Ovary (tissue), 9 donors: ENCODE data around the gene PCIF1. TPM values are rescaled to one million over a fixed set of nuclear protein-coding genes. Genes with fewer than 3 reads are reported as not detected.

Source experiments
- DNase-seq, 5 donors: peaks; one replicate each; pipeline ENCODE4 v3.0.0-alpha.2; 2019 to 2020
- H3K27ac ChIP-seq, 2 donors: fragments of 200-600 bp; one replicate each; pipeline versions ENCODE4 v1.5.1 to v1.8.0; 2019 to 2022
- H3K27me3 ChIP-seq: fragments of 200-600 bp; one replicate; pipeline ENCODE4 v1.8.0; 2022
- H3K36me3 ChIP-seq: fragments of 200-600 bp; sonication (generic); one replicate; pipeline ENCODE4 v1.5.1; 2019
- H3K4me1 ChIP-seq: one replicate; pipeline ENCODE4 v1.8.1; 2013; ENCODE audit warnings: mild to moderate bottlenecking, moderate library complexity; ENCODE audit not compliant: insufficient read depth
- H3K4me3 ChIP-seq: fragments of 200-600 bp; sonication (generic); one replicate; pipeline ENCODE4 v1.5.1; 2017
- H3K9me3 ChIP-seq, 2 donors: fragments of 200-600 bp in 1 of 2; sonication (generic) in 1 of 2; one replicate each; pipeline versions ENCODE4 v1.5.1 to v1.8.1; 2013 to 2019; ENCODE audit warnings: mild to moderate bottlenecking in 1 of 2, moderate library complexity in 1 of 2
- EP300 ChIP-seq: sonication (generic); formaldehyde crosslinking; IDR thresholded peaks from one replicate; pipeline ENCODE4 v1.6.1; 2017; ENCODE audit warnings: antibody characterized with exemption
- POLR2A ChIP-seq: fragments of 450-650 bp; IDR thresholded peaks from one replicate; pipeline ENCODE4 v1.6.1; 2017; ENCODE audit warnings: antibody characterized with exemption, mild to moderate bottlenecking, moderate library complexity
- WGBS, 3 donors: extraction: QIAGEN DNeasy Blood & Tissue Kit in 1 of 3; methylation state at CpG; one replicate each; pipeline versions ENCODE4 v1.1.5 to v1.1.7; 2013 to 2017; 5-methylcytosine and 5-hydroxymethylcytosine counted together
- intact Hi-C, 4 donors: fragments of 100-400 bp; cut with DNase I; formaldehyde crosslinking; loops; one replicate each; pipeline versions ENCODE4 v1.11.0 to v1.15.1; 2022 to 2023
- polyA plus RNA-seq, 2 donors: library from polyadenylated mRNA; stranded (reverse); fragments of 200-250 nt in 1 of 2; fragments of 350-450 nt in 1 of 2; fragmentation: Illumina TruSeq in 1 of 2; extraction: RNeasy Lipid Tissue Mini Kit (QIAGEN cat#74804) in 1 of 2; gene quantifications; one replicate each; pipeline ENCODE4 v1.2.3, GENCODE V29; 2013 to 2014
- total RNA-seq, 7 donors: library from RNA; depleted of rRNA in 2 of 7; stranded (reverse); fragments of >200 nt in 2 of 7; fragmentation: NEBNext Ultra II Directional in 3 of 7; extraction: Animal tissue kit (Norgen Biotek cat#: 25700) in 3 of 7; gene quantifications; one replicate each; pipeline versions ENCODE4 v1.1.0 to v1.2.4, GENCODE V29; 2016 to 2023
- TF ChIP-seq, protein P1 (sequence below), 3 donors: fragments of 450-650 bp in 2 of 3; fragments of 200-600 bp in 1 of 3; IDR thresholded peaks; one replicate each; pipeline versions ENCODE4 v1.5.1 to v1.8.0; 2016 to 2022; ENCODE audit warnings: antibody characterized with exemption in 3 of 3, mild to moderate bottlenecking in 1 of 3
- donor health status: DM: no; HTN: no; CAD: no; lungs with moderate emphysema.
- donor health status: DM: no; HTN: no; CAD: no.
- donor health status: Bipolar disorder and iron deficiency.
- donor health status: DM: yes; HTN: yes; CAD: no.
- donor health status: DM: no; HTN: no; CAD: no.
- donor health status: DM: yes; HTN: yes; CAD: no.

PCIF1 gene
- total and polyA plus RNA-seq, 9 donors = 14.6 to 73.7 (median 48.2) TPM

DNA sequence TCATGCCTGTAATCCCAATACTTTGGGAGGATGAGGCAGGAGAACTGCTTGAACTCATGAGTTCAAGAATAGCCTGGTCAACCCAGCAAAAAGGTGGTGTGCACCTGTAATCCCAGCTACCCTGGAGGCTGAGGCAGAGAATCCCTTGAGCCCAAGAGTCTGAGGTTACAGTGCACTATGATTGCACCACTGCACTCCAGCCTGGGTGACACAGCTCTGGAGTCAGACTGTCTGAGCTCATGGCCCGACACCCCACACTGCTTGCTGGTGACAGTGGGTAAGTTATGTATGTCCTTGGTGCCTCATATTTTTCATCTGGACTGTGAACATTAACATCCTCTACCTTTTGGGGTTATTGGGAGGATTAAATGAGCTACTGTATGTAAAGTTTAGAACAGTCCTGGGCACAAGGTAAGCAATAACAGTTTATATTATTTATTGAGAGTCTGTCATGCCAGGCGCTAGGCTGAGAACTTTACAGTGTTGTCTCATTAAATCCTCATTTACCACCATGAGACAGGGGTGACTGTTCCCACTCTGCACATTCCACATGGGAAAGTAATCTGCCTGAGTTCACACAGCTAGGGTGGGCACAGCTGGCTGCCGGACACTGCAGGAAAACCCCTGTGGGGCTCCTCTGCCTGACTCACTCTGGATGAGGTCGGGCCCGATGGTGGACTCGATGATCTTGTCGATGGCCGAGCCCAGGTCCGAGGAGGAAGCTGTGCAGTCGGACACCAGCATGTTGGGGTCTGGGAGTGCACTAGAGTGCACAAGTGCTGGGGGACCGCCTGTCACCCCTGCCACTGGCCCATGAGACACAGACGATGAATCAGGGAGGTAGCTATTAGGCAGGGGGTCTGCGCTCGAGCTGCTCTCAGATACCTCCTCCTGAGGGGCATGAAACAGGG, 34.6 kb downstream of the PCIF1 start:
- Histone ChIP-seq H3K27me3 (no peaks in the 10 kb centered on the region), H3K9me3 (no peaks in the 10 kb centered on the region), H3K36me3 (no peaks in the 10 kb centered on the region), H3K4me1 (peaks cover 4% of the 10 kb centered on the region), H3K27ac (no peak overlapping the region), H3K4me3 (no peak overlapping the region)
- peak in 3 of 5 donors; percentile 19 to 40 (median 30) for DNase-seq
- WGBS, 3 donors = 75 to 81% (median 79%) methylated on average over 14 of the region's 14 CpGs
- intact Hi-C loops = loop anchor here in 1 of 4 donors (10.0 kb wide), 2 partner anchors 74 to 144 kb away; partner anchors contain the start of genes CTSA, NEURL2 and TNNC2
- TF ChIP-seq POLR2A (no peak), EP300 (no peak)
- TF ChIP-seq, protein P1, sequence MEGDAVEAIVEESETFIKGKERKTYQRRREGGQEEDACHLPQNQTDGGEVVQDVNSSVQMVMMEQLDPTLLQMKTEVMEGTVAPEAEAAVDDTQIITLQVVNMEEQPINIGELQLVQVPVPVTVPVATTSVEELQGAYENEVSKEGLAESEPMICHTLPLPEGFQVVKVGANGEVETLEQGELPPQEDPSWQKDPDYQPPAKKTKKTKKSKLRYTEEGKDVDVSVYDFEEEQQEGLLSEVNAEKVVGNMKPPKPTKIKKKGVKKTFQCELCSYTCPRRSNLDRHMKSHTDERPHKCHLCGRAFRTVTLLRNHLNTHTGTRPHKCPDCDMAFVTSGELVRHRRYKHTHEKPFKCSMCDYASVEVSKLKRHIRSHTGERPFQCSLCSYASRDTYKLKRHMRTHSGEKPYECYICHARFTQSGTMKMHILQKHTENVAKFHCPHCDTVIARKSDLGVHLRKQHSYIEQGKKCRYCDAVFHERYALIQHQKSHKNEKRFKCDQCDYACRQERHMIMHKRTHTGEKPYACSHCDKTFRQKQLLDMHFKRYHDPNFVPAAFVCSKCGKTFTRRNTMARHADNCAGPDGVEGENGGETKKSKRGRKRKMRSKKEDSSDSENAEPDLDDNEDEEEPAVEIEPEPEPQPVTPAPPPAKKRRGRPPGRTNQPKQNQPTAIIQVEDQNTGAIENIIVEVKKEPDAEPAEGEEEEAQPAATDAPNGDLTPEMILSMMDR (IDR thresholded peaks at IDR 0.05) = no peak

DNA sequence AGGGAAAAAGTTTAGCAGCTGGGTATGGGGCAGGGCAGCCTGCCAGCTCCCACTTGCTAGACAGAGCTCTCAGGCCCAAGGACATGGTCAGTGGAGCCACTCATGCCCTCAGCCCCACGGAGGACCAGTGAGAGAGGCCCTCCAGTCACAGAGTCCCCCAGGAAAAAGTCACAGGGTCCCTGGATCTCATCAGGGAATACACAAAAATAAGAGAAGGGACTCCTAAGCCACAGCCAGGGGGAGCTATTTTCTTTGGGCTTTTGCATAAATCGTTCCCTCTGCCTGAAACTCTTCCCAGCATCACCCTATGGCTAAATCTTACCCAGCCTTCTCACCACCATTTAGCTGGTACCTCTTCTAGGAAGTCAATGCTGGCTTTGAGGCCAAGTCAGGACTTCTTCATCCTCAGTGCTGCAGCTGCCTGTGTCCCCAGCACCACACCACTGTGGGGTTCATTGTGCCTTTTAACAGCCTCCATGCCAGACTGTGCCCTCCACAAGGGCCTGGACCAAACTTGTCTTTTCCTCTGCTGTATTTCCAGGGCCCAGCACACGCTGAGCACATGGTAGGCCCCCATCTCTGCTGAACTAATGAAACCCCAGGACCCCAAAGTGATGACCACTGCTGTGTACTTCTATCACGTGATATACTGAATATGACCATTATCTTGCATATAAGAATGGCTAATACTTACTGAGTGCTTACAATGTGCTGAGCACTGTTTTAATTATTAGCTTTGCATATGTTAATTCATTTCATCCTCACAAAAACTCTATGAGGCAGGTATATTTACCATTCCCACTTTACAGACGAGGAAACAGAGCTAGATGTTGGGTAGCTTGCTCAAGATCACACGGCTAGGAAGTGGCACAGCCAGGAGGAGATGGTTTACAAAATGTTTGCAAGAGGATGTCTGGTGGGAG, 35.5 kb downstream of the PCIF1 start:
- intact Hi-C loops = loop anchor here in 2 of 4 donors (2.0 to 10.0 kb wide), 5 partner anchors 35 to 145 kb away; partner anchors contain the start of genes CTSA (in 2 of the 2), NEURL2 (in 2 of the 2), NCOA5 (in 1 of the 2) and PCIF1 (in 1 of the 2)
- TF ChIP-seq, protein P1 (IDR thresholded peaks at IDR 0.05) = peak in 2 of 3 donors; percentile 23 to 50
- TF ChIP-seq EP300 = no peak
- Histone ChIP-seq H3K9me3 (no peaks in the 10 kb centered on the region), H3K27me3 (no peaks in the 10 kb centered on the region), H3K4me1 (peaks cover 4% of the 10 kb centered on the region), H3K36me3 (no peaks in the 10 kb centered on the region), H3K4me3 (peak overlapping the region; percentile 70), H3K27ac (peak overlapping the region in 1 of 2 donors; percentile 20)
- WGBS, 3 donors = 35 to 37% (median 36%) methylated on average over 5 to 6 of the region's 6 CpGs
- peak in 2 of 5 donors; percentile 34 to 47 for DNase-seq

DNA sequence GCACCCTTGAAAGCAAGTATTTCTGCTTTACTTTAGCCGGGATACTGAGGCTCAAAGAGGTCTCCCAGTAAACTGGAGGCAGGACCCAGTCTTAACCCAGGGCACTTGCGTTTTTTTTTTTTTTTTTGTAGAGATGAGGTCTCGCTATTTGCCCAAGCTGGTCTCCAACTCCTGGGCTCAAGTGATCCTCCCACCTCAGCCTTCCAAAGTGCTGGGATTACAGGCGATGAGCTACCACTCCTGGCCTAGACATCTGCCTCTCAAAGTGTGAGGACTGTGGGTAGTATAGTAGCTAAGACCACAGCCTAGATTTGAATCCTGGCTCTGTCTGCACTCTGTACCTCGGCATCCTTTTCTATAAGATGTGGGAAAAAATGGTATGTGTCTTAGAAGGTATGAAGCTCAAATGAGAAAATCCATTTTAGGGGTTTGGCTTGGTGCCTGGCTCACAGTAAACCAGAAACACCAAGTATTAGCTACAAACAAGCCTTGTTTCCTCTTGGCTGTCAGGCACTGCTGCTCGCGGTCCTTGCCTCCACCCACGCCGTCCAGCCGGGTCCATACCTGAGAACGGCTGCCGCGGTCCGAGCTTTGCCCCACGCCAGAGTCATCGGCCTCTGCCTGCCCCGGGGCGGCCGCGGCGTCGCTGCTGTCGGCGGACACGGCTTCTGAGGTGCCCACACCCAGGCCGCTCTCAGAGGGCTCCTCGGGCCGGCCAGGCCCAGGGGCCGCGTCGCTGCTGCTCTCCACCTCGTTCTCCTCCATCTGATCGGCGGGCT, 36.4 kb downstream of the PCIF1 start:
- Histone ChIP-seq H3K4me3 (peak overlapping the region; percentile 70), H3K4me1 (peaks cover 4% of the 10 kb centered on the region), H3K27me3 (no peaks in the 10 kb centered on the region), H3K9me3 (no peaks in the 10 kb centered on the region), H3K27ac (peak overlapping the region; percentile 98 to 100), H3K36me3 (no peaks in the 10 kb centered on the region)
- peak in 2 of 5 donors; percentile 52 to 60 for DNase-seq
- intact Hi-C loops = loop anchor here in 1 of 4 donors (2.0 to 10.0 kb wide), 3 partner anchors 36 to 114 kb away; partner anchors contain the start of genes CTSA, NCOA5, NEURL2 and PCIF1
- 2 to 3% (median 2%) methylated on average over 31 to 34 of the region's 34 CpGs for WGBS, 3 donors
- TF ChIP-seq, protein P1 (IDR thresholded peaks at IDR 0.05) = no peak
- no peak for TF ChIP-seq EP300
- TF ChIP-seq POLR2A = no peak
